Prostate gland (tissue), 2 donors: ENCODE results near the gene SLC44A3.
A peak's percentile ranks its signal among the peaks of the same experiment; 100 is the strongest.

Experiments used
- CTCF ChIP-seq, 4 experiments: fragments of 200-600 bp in 2 of 4; fragments of 450-650 bp in 2 of 4; sonication (generic) in 2 of 4; IDR thresholded peaks; 1 replicate in 3 of 4; 2 replicates in 1 of 4; pipeline ENCODE4 v1.5.1; 2016 to 2019; ENCODE audit warnings: antibody characterized with exemption in 4 of 4, mild to moderate bottlenecking in 2 of 4, moderate library complexity in 2 of 4
- POLR2A ChIP-seq: fragments of 450-650 bp; IDR thresholded peaks from one replicate; pipeline ENCODE4 v1.6.1; 2016; ENCODE audit warnings: antibody characterized with exemption, mild to moderate bottlenecking
- POLR2AphosphoS5 ChIP-seq: sonication (generic); formaldehyde crosslinking; IDR thresholded peaks from one replicate; pipeline ENCODE4 v1.6.1; 2017; ENCODE audit warnings: antibody characterized with exemption

GRCh38 chr1:94875794-94876193 lies 55.6 kb downstream of the SLC44A3 start:
- TF ChIP-seq CTCF (IDR thresholded peaks at IDR 0.05) (no peak), POLR2A (peak; percentile 23), POLR2AphosphoS5 (peak; percentile 93)
